ENCODE results near the gene HIBADH. TPM values are rescaled to one million over a fixed set of nuclear protein-coding genes. Genes with fewer than 3 reads are reported as not detected.

HIBADH gene
- total and polyA plus RNA-seq, 9 of the 15 experiments (the other 6 are each of a cell fraction or from before 2014, with no cell fraction given) = 10.7 to 67.8 (median 36.9) TPM

- no peak for FAIRE-seq
- POLR2A ChIA-PET = no interaction called here
- BruUV-seq (replicated peaks) = no TSS peak
Observed at GRCh38 chr7:27548304-27548703, 114.4 kb downstream of the HIBADH start.

DNA sequence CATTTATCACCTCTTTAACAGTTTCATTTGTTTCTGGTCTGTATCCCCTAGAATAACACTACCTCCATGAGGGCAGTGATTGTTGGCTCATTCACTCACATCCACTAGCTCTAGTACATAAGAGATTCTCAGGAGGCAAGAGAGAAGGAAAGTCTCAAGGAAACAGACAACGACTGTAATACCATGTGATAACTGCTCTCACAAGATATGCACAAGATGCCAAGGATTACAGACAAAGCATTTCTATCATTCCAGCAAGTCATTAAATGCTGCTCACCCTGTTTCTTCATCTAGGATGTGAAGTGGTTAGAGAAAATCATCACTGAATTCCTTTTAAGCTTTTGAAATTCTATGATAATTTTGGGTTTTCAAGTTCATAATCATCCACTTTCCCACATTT is 115.3 kb downstream of the HIBADH start:
- in situ Hi-C loops (cut with MboI) = no loop called here
- POLR2A ChIA-PET = no interaction called here
- FAIRE-seq = no peak
- H3K4me3 ChIP-seq = no peak overlapping the region
- no peak for DNase-seq (ENCODE audit: extremely low read depth in 1 of 4, low spot score in 3 of 4)
- H3K4me1 ChIP-seq (replicated peaks in 1 of 2; ENCODE audit: control insufficient read depth in 2 of 2, insufficient read depth in 2 of 2, low read length in 2 of 2) = no peaks in the 10 kb centered on the region
- H3K36me3 ChIP-seq (ENCODE audit: control insufficient read depth, insufficient read depth, low read length) = peaks cover 2% of the 10 kb centered on the region; the same call in 1 of the 3 replicates
- H4K20me1 ChIP-seq (replicated peaks; ENCODE audit: control insufficient read depth, insufficient read depth, low read length) = no peaks in the 10 kb centered on the region
- CTCF ChIA-PET (ENCODE audit: low intra/inter-chr PET ratio) = no interaction called here
- BruUV-seq (replicated peaks) = no TSS peak
- H3K4me2 ChIP-seq (ENCODE audit: insufficient read depth, low read length) = no peak overlapping the region
- no peaks in the 10 kb centered on the region for H3K9me1 ChIP-seq (ENCODE audit: control insufficient read depth, insufficient read depth, low read length)
- no peaks in the 10 kb centered on the region for H3K9me3 ChIP-seq (replicated peaks; ENCODE audit: control insufficient read depth, insufficient read depth, low read depth, low read length)
- no peak overlapping the region for H3K9ac ChIP-seq (ENCODE audit: insufficient read depth in 1 of 2, low read depth in 2 of 2, low read length in 2 of 2)
- H3K27ac ChIP-seq (ENCODE audit: extremely low read depth, low read depth, low read length) = no peak overlapping the region
- no peak for ATAC-seq
- 0% methylated on average over 1 of the region's 1 CpG for WGBS (ENCODE audit: insufficient coverage, low coverage, missing lambda C conversion rate)
- intact Hi-C loops (cut with micrococcal nuclease) = no loop called here
- no peak overlapping the region for H2AFZ ChIP-seq (ENCODE audit: low read depth, low read length)
- no peaks in the 10 kb centered on the region for H3K79me2 ChIP-seq (ENCODE audit: control insufficient read depth, insufficient read depth, low read length)
- no peaks in the 10 kb centered on the region for H3K27me3 ChIP-seq (ENCODE audit: control insufficient read depth in 2 of 2, insufficient read depth in 2 of 2, low read length in 2 of 2)
- TF ChIP-seq POLR2A (conservative IDR thresholded peaks at IDR 0.05) (no peak), ZNF212 (CRISPR knock-in tag; IDR thresholded peaks at IDR 0.05) (no peak), RBM17 (IDR thresholded peaks at IDR 0.05; ENCODE audit: borderline replicate concordance, low read depth, low read length) (no peak), ATF7 (IDR thresholded peaks at IDR 0.05) (no peak), FOXJ2 (tag; IDR thresholded peaks at IDR 0.05) (no peak), MAFF (IDR thresholded peaks at IDR 0.05; ENCODE audit: low read length) (no peak), ZNF408 (CRISPR knock-in tag; IDR thresholded peaks at IDR 0.05; ENCODE audit: low read depth) (no peak), CREB1 (IDR thresholded peaks at IDR 0.05) (no peak), CREB1 (CRISPR knock-in tag; IDR thresholded peaks at IDR 0.05) (no peak), ELK3 (CRISPR knock-in tag; IDR thresholded peaks at IDR 0.05) (no peak)
- TF ChIP-seq, protein P1, sequence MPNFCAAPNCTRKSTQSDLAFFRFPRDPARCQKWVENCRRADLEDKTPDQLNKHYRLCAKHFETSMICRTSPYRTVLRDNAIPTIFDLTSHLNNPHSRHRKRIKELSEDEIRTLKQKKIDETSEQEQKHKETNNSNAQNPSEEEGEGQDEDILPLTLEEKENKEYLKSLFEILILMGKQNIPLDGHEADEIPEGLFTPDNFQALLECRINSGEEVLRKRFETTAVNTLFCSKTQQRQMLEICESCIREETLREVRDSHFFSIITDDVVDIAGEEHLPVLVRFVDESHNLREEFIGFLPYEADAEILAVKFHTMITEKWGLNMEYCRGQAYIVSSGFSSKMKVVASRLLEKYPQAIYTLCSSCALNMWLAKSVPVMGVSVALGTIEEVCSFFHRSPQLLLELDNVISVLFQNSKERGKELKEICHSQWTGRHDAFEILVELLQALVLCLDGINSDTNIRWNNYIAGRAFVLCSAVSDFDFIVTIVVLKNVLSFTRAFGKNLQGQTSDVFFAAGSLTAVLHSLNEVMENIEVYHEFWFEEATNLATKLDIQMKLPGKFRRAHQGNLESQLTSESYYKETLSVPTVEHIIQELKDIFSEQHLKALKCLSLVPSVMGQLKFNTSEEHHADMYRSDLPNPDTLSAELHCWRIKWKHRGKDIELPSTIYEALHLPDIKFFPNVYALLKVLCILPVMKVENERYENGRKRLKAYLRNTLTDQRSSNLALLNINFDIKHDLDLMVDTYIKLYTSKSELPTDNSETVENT (CRISPR knock-in tag; IDR thresholded peaks at IDR 0.05) = no peak

More at GRCh38 chr7:27548304-27548703, 114.4 kb downstream of the HIBADH start:
- no peaks in the 10 kb centered on the region for H3K27me3 ChIP-seq (ENCODE audit: control insufficient read depth in 2 of 2, insufficient read depth in 2 of 2, low read length in 2 of 2)
- no peaks in the 10 kb centered on the region for H4K20me1 ChIP-seq (replicated peaks; ENCODE audit: control insufficient read depth, insufficient read depth, low read length)
- H3K9me1 ChIP-seq (ENCODE audit: control insufficient read depth, insufficient read depth, low read length) = no peaks in the 10 kb centered on the region
- no peaks in the 10 kb centered on the region for H3K4me1 ChIP-seq (replicated peaks in 1 of 2; ENCODE audit: control insufficient read depth in 2 of 2, insufficient read depth in 2 of 2, low read length in 2 of 2)
- CTCF ChIA-PET (ENCODE audit: low intra/inter-chr PET ratio) = no interaction called here
- in situ Hi-C loops (cut with MboI) = no loop called here
- DNase-seq (ENCODE audit: extremely low read depth in 1 of 4, low spot score in 3 of 4) (no peak), ATAC-seq (no peak)
- no peak overlapping the region for H3K9ac ChIP-seq (ENCODE audit: insufficient read depth in 1 of 2, low read depth in 2 of 2, low read length in 2 of 2)
- H3K9me3 ChIP-seq (replicated peaks; ENCODE audit: control insufficient read depth, insufficient read depth, low read depth, low read length) = no peaks in the 10 kb centered on the region
- no peak overlapping the region for H3K4me3 ChIP-seq
- no peak overlapping the region for H2AFZ ChIP-seq (ENCODE audit: low read depth, low read length)
- intact Hi-C loops (cut with micrococcal nuclease) = no loop called here
- TF ChIP-seq IFI16 (CRISPR knock-in tag; IDR thresholded peaks at IDR 0.05) = no peak
- H3K4me2 ChIP-seq (ENCODE audit: insufficient read depth, low read length) = no peak overlapping the region
- no peak overlapping the region for H3K27ac ChIP-seq (ENCODE audit: extremely low read depth, low read depth, low read length)
- H3K79me2 ChIP-seq (ENCODE audit: control insufficient read depth, insufficient read depth, low read length) = no peaks in the 10 kb centered on the region
- 65% methylated on average over 1 of the region's 1 CpG for WGBS (ENCODE audit: insufficient coverage, low coverage, missing lambda C conversion rate)
- no peaks in the 10 kb centered on the region for H3K36me3 ChIP-seq (ENCODE audit: control insufficient read depth, insufficient read depth, low read length)
